Spleen (tissue), 7 donors: Measurements from ENCODE around the gene SLC6A5.

Experiments
- CTCF ChIP-seq, 11 experiments: fragments of 200-600 bp in 7 of 11; fragments of 450-650 bp in 4 of 11; sonication (generic) in 4 of 11; IDR thresholded peaks in 8 of 11; conservative IDR thresholded peaks in 3 of 11; 1 replicate in 7 of 11; 2 replicates in 4 of 11; pipeline versions ENCODE4 v1.4.0 to v1.8.0; 2016 to 2021; ENCODE audit warnings: antibody characterized with exemption in 11 of 11, inconsistent platforms in 4 of 11, mild to moderate bottlenecking in 1 of 11
- POLR2A ChIP-seq, 3 donors: fragments of 450-650 bp; IDR thresholded peaks; one replicate each; pipeline ENCODE4 v1.5.1; 2017; ENCODE audit warnings: antibody characterized with exemption in 3 of 3, mild to moderate bottlenecking in 1 of 3
- POLR2AphosphoS5 ChIP-seq, 3 donors: sonication (generic); formaldehyde crosslinking; IDR thresholded peaks; one replicate each; pipeline ENCODE4 v1.5.1; 2017; ENCODE audit warnings: antibody characterized with exemption in 3 of 3
- donor health status: DM: no; HTN: no; CAD: no; lungs with moderate emphysema.
- donor health status: DM: no; HTN: no; CAD: no.
- donor health status: DM: no; HTN: no; CAD: no.

DNA sequence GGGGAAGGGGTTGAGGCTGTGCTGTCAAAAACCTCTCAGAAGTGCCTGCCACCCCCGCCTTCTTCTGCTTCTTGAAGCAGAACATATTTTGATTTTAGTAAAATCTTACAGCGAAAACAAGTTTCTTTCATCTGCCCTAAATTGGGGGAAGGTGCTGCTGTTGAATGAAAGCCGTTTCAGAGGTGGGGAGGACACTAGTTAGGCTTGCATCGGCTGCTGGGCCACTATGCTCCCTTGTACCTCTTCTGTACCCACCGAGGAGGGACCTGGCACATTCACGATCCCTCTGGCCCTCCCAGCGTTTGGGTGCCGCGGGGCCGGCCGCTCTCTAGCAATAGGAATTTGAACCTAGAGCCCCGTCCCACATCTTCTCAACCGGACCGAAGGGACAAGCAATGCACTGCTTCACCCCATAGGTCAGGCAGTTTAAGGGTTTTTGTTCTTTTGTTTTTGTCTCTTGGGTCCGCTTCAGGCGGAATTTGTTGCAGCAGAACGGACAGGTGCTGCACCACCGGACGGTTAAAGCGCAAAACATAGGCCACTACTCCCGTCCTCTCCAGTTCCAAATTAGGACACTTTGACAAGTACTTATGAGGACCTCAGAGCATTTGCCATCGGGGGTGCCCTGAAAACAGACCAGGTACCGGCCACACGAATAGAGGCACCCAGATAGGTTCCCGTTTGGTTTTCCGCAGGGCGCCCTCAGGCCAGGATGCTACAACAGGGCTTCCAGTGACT lies 5.6 kb downstream of the SLC6A5 start:
- TF ChIP-seq CTCF (IDR thresholded peaks at IDR 0.05 in 8 of 11, conservative IDR thresholded peaks at IDR 0.05 in 3 of 11) (no peak), POLR2AphosphoS5 (IDR thresholded peaks at IDR 0.05) (no peak), POLR2A (IDR thresholded peaks at IDR 0.05) (no peak)
